ENCODE measurements around the gene TRIM52. TPM values are rescaled to one million over a fixed set of nuclear protein-coding genes. Genes with fewer than 3 reads are reported as not detected.

The TRIM52 gene
- total and polyA plus RNA-seq, 10 of the 15 experiments (the other 5 are each of a cell fraction or from before 2014, with no cell fraction given), result 1.4 to 24.3 (median 8.1) TPM

DNA sequence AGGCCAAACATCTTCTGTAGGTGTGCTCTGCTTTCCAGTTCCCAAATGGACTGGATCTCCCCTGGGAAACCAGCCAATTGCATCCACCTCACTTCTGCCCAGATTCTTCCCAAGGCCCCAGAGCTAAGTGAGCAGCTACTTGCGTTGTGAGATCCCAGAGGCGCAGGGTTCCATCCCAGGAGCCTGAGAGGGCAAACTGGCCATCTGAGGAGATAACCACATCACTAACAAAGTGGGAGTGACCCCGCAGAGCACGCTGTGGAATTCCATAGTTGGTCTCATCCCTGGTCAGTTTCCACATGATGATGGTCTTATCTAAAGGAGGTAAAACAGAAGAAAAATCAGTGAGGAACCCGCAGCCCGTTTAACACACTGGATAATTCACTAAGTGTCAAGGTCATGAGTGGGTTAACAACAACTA lies 18.9 kb downstream of the TRIM52 start (continued):
- TF ChIP-seq, protein P1, sequence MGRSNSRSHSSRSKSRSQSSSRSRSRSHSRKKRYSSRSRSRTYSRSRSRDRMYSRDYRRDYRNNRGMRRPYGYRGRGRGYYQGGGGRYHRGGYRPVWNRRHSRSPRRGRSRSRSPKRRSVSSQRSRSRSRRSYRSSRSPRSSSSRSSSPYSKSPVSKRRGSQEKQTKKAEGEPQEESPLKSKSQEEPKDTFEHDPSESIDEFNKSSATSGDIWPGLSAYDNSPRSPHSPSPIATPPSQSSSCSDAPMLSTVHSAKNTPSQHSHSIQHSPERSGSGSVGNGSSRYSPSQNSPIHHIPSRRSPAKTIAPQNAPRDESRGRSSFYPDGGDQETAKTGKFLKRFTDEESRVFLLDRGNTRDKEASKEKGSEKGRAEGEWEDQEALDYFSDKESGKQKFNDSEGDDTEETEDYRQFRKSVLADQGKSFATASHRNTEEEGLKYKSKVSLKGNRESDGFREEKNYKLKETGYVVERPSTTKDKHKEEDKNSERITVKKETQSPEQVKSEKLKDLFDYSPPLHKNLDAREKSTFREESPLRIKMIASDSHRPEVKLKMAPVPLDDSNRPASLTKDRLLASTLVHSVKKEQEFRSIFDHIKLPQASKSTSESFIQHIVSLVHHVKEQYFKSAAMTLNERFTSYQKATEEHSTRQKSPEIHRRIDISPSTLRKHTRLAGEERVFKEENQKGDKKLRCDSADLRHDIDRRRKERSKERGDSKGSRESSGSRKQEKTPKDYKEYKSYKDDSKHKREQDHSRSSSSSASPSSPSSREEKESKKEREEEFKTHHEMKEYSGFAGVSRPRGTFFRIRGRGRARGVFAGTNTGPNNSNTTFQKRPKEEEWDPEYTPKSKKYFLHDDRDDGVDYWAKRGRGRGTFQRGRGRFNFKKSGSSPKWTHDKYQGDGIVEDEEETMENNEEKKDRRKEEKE (IDR thresholded peaks at IDR 0.05), result no peak
- TF ChIP-seq, protein P2, sequence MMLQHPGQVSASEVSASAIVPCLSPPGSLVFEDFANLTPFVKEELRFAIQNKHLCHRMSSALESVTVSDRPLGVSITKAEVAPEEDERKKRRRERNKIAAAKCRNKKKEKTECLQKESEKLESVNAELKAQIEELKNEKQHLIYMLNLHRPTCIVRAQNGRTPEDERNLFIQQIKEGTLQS (IDR thresholded peaks at IDR 0.05; ENCODE audit: borderline replicate concordance, extremely low read depth, low read depth, low read length), result no peak
- TF ChIP-seq, protein P3, sequence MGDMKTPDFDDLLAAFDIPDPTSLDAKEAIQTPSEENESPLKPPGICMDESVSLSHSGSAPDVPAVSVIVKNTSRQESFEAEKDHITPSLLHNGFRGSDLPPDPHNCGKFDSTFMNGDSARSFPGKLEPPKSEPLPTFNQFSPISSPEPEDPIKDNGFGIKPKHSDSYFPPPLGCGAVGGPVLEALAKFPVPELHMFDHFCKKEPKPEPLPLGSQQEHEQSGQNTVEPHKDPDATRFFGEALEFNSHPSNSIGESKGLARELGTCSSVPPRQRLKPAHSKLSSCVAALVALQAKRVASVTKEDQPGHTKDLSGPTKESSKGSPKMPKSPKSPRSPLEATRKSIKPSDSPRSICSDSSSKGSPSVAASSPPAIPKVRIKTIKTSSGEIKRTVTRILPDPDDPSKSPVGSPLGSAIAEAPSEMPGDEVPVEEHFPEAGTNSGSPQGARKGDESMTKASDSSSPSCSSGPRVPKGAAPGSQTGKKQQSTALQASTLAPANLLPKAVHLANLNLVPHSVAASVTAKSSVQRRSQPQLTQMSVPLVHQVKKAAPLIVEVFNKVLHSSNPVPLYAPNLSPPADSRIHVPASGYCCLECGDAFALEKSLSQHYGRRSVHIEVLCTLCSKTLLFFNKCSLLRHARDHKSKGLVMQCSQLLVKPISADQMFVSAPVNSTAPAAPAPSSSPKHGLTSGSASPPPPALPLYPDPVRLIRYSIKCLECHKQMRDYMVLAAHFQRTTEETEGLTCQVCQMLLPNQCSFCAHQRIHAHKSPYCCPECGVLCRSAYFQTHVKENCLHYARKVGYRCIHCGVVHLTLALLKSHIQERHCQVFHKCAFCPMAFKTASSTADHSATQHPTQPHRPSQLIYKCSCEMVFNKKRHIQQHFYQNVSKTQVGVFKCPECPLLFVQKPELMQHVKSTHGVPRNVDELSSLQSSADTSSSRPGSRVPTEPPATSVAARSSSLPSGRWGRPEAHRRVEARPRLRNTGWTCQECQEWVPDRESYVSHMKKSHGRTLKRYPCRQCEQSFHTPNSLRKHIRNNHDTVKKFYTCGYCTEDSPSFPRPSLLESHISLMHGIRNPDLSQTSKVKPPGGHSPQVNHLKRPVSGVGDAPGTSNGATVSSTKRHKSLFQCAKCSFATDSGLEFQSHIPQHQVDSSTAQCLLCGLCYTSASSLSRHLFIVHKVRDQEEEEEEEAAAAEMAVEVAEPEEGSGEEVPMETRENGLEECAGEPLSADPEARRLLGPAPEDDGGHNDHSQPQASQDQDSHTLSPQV (IDR thresholded peaks at IDR 0.05), result no peak
- TF ChIP-seq CHD4 (IDR thresholded peaks at IDR 0.05) (no peak), RFX5 (IDR thresholded peaks at IDR 0.05; ENCODE audit: low read depth, low read length) (no peak)

Measured in GM12878 (cell line).